Ishikawa (cell line): Measurements from ENCODE around the gene LGI2.

ENCODE experiments used
- CEBPB ChIP-seq: IDR thresholded peaks from 2 replicates; pipeline ENCODE4 v1.6.1; 2012
- CREB1 ChIP-seq: IDR thresholded peaks from 2 replicates; pipeline ENCODE4 v1.6.1; 2012; ENCODE audit warnings: low read depth
- EGR1 ChIP-seq: IDR thresholded peaks from 2 replicates; pipeline ENCODE4 v1.6.1; 2012
- EP300 ChIP-seq: IDR thresholded peaks from 2 replicates; pipeline ENCODE4 v1.6.1; 2012; ENCODE audit warnings: borderline replicate concordance
- FOXM1 ChIP-seq: IDR thresholded peaks from 2 replicates; pipeline ENCODE4 v1.6.1; 2012; ENCODE audit warnings: low read depth, borderline replicate concordance
- MAX ChIP-seq: IDR thresholded peaks from 2 replicates; pipeline ENCODE4 v1.6.1; 2012
- NFIC ChIP-seq: IDR thresholded peaks from 2 replicates; pipeline ENCODE4 v1.6.1; 2012
- RAD21 ChIP-seq: IDR thresholded peaks from 2 replicates; pipeline ENCODE4 v1.6.1; 2012; ENCODE audit warnings: low read depth
- TAF1 ChIP-seq: IDR thresholded peaks from 2 replicates; pipeline ENCODE4 v1.6.1; 2012; ENCODE audit warnings: low read depth, mild to moderate bottlenecking
- TEAD4 ChIP-seq: IDR thresholded peaks from 2 replicates; pipeline ENCODE4 v1.6.1; 2012
- USF1 ChIP-seq: IDR thresholded peaks from 2 replicates; pipeline ENCODE4 v1.6.1; 2012
- ZBTB7A ChIP-seq: IDR thresholded peaks from 2 replicates; pipeline ENCODE4 v1.6.1; 2012; ENCODE audit warnings: low read depth
- TF ChIP-seq, protein P1 (sequence below): IDR thresholded peaks from 2 replicates; pipeline ENCODE4 v1.6.1; 2012; ENCODE audit warnings: low read depth, mild to moderate bottlenecking

DNA sequence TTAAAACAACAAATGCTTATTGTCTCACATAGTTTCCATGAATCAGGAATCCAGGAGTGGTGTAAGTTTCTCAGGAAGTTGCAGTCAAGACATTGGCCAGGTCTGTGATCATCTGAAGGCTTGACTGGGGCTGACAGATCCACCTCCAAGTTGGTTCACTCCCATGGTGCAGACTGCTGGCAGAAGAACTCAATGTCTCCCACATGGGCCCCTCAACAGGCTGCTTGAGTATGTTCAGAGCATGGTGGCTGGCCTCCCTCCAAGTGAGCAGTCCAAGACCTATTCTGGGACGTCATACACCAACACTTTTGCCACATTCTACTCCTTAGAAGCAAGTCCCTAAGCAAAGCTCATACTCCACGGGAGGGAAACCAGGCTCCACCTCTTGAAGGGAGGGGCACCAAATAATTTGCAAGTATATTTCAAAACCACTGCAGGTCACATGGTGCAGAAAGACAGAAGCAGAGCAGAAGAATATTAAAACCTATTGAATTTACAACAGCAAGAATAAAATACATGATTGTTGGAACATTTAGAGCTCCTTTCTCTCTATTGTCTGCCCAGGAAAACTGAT, 35.3 kb downstream of the LGI2 start:
- TF ChIP-seq ZBTB7A = no peak
- no peak for TF ChIP-seq MAX
- TF ChIP-seq, protein P1, sequence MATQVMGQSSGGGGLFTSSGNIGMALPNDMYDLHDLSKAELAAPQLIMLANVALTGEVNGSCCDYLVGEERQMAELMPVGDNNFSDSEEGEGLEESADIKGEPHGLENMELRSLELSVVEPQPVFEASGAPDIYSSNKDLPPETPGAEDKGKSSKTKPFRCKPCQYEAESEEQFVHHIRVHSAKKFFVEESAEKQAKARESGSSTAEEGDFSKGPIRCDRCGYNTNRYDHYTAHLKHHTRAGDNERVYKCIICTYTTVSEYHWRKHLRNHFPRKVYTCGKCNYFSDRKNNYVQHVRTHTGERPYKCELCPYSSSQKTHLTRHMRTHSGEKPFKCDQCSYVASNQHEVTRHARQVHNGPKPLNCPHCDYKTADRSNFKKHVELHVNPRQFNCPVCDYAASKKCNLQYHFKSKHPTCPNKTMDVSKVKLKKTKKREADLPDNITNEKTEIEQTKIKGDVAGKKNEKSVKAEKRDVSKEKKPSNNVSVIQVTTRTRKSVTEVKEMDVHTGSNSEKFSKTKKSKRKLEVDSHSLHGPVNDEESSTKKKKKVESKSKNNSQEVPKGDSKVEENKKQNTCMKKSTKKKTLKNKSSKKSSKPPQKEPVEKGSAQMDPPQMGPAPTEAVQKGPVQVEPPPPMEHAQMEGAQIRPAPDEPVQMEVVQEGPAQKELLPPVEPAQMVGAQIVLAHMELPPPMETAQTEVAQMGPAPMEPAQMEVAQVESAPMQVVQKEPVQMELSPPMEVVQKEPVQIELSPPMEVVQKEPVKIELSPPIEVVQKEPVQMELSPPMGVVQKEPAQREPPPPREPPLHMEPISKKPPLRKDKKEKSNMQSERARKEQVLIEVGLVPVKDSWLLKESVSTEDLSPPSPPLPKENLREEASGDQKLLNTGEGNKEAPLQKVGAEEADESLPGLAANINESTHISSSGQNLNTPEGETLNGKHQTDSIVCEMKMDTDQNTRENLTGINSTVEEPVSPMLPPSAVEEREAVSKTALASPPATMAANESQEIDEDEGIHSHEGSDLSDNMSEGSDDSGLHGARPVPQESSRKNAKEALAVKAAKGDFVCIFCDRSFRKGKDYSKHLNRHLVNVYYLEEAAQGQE = no peak
- no peak for TF ChIP-seq RAD21
- TF ChIP-seq TAF1 = no peak
- no peak for TF ChIP-seq NFIC
- TF ChIP-seq USF1 = no peak
- TF ChIP-seq CREB1 = no peak
- no peak for TF ChIP-seq EP300
- no peak for TF ChIP-seq FOXM1
- TF ChIP-seq CEBPB = no peak
- TF ChIP-seq TEAD4 = no peak
- no peak for TF ChIP-seq EGR1
